ENCODE data around the gene ACBD4.

DNA sequence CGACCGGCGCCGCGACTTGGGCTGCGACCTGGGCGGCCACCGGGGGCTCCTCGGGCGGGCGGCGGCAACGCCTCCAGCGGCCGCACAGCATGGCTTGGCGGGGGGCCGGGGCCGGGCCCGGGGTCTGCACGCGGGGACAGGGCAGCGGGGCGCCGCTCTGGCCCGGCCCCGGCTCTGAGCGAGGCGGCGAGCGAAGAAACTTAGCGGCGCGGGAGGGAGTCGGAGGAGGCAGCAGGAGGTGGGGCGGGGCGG is 3.2 kb upstream of the ACBD4 start, which contains the start of gene PLCD3:
- TF ChIP-seq, protein P1, sequence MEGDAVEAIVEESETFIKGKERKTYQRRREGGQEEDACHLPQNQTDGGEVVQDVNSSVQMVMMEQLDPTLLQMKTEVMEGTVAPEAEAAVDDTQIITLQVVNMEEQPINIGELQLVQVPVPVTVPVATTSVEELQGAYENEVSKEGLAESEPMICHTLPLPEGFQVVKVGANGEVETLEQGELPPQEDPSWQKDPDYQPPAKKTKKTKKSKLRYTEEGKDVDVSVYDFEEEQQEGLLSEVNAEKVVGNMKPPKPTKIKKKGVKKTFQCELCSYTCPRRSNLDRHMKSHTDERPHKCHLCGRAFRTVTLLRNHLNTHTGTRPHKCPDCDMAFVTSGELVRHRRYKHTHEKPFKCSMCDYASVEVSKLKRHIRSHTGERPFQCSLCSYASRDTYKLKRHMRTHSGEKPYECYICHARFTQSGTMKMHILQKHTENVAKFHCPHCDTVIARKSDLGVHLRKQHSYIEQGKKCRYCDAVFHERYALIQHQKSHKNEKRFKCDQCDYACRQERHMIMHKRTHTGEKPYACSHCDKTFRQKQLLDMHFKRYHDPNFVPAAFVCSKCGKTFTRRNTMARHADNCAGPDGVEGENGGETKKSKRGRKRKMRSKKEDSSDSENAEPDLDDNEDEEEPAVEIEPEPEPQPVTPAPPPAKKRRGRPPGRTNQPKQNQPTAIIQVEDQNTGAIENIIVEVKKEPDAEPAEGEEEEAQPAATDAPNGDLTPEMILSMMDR (conservative IDR thresholded peaks at IDR 0.05; ENCODE audit: low read length) = no peak
- no peak for TF ChIP-seq EZH2phosphoT487 (IDR thresholded peaks at IDR 0.05; ENCODE audit: borderline replicate concordance)

Data from Loucy (cell line).